ENCODE measurements around the gene COX8C.
"Not testable (repeated sequence)": the region's sequence is repeated elsewhere in the genome, so short reads cannot be mapped to it uniquely, and the experiment has no call there.

Gene COX8C

GRCh38 chr14:93379831-93380230, 32.8 kb downstream of the COX8C start (continued):
- no peak for TF ChIP-seq ZBTB44 (tag by site-specific recombination; IDR thresholded peaks at IDR 0.05)
- TF ChIP-seq ZNF747 (tag by site-specific recombination; IDR thresholded peaks at IDR 0.05), result no peak
- TF ChIP-seq ZNF211 (tag by site-specific recombination; IDR thresholded peaks at IDR 0.05; ENCODE audit: low read depth), result no peak
- TF ChIP-seq ZNF571 (tag by site-specific recombination; IDR thresholded peaks at IDR 0.05), result no peak
- TF ChIP-seq ZNF175 (tag by site-specific recombination; IDR thresholded peaks at IDR 0.05), result no peak
- no peak for TF ChIP-seq SALL2 (tag by site-specific recombination; IDR thresholded peaks at IDR 0.05; ENCODE audit: borderline replicate concordance)
- TF ChIP-seq BCL6B (tag by site-specific recombination; IDR thresholded peaks at IDR 0.05), result no peak
- TF ChIP-seq ZNF792 (tag by site-specific recombination; IDR thresholded peaks at IDR 0.05), result no peak

- H3K4me1 ChIP-seq (ENCODE audit: control insufficient read depth, insufficient read depth, low read length), result no peaks in the 10 kb centered on the region
- POLR2A ChIA-PET, result no interaction called here
- no peak for TF ChIP-seq ZNF776 (tag by site-specific recombination; IDR thresholded peaks at IDR 0.05; ENCODE audit: borderline replicate concordance)
- no peak for TF ChIP-seq GLIS1 (tag by site-specific recombination; IDR thresholded peaks at IDR 0.05)
- no peak for TF ChIP-seq INSM2 (tag by site-specific recombination; IDR thresholded peaks at IDR 0.05)
- no peak for TF ChIP-seq ZNF184 (tag by site-specific recombination; IDR thresholded peaks at IDR 0.05)
- TF ChIP-seq ZNF398 (tag by site-specific recombination; IDR thresholded peaks at IDR 0.05), result no peak
- TF ChIP-seq PRDM10 (tag by site-specific recombination; IDR thresholded peaks at IDR 0.05), result no peak
- TF ChIP-seq TCF7L2 (IDR thresholded peaks at IDR 0.05; ENCODE audit: borderline replicate concordance, low read depth, low read length), result no peak
- TF ChIP-seq BCL11B (tag by site-specific recombination; IDR thresholded peaks at IDR 0.05; ENCODE audit: low read depth), result no peak
- no peak for TF ChIP-seq HOXC10 (CRISPR knock-in tag; IDR thresholded peaks at IDR 0.05)
- TF ChIP-seq ZNF112 (tag by site-specific recombination; IDR thresholded peaks at IDR 0.05), result no peak
- no peaks in the 10 kb centered on the region for H3K9me3 ChIP-seq (ENCODE audit: control insufficient read depth, insufficient read depth, low read depth, low read length)
- H3K36me3 ChIP-seq (ENCODE audit: control insufficient read depth in 2 of 2, insufficient read depth in 1 of 2, low read length in 2 of 2), result no peaks in the 10 kb centered on the region
- H3K4me3 ChIP-seq (ENCODE audit: low read depth, low read length), result no peak overlapping the region
- CTCF ChIA-PET, result no interaction called here
- H3K27ac ChIP-seq (ENCODE audit: extremely low read depth, low read depth, low read length), result no peak overlapping the region
These were observed 34.7 kb downstream of the COX8C start for GRCh38 chr14:93381644-93382043.

- H3K36me3 ChIP-seq (ENCODE audit: control insufficient read depth in 2 of 2, insufficient read depth in 1 of 2, low read length in 2 of 2); H3K27ac ChIP-seq (ENCODE audit: extremely low read depth, low read depth, low read length); H3K4me1 ChIP-seq (ENCODE audit: control insufficient read depth, insufficient read depth, low read length); H3K9me3 ChIP-seq (ENCODE audit: control insufficient read depth, insufficient read depth, low read depth, low read length); H3K4me3 ChIP-seq (ENCODE audit: low read depth, low read length); CTCF ChIA-PET; POLR2A ChIA-PET: not testable (repeated sequence)
These were observed 37.3 kb downstream of the COX8C start for GRCh38 chr14:93384256-93384655.

Measured in HEK293 (cell line).